K562 (cell line): Measurements from ENCODE around the gene DUOXA2. TPM values are rescaled to one million over a fixed set of nuclear protein-coding genes. Genes with fewer than 3 reads are reported as not detected.

Experiments
- FOXJ2 ChIP-seq: fragments of 200-800 bp; sonication (Bioruptor generic); IDR thresholded peaks from 2 replicates; pipeline ENCODE4 v1.6.1; 2016; ENCODE audit warnings: missing genetic modification characterization, missing compliant biosample characterization
- polyA plus RNA-seq, 8 experiments: library from polyadenylated mRNA; depleted of rRNA in 4 of 8; stranded (reverse) in 5 of 8; unstranded in 3 of 8; fragments of >200 nt; fragmentation: Nextera tagmentation in 2 of 8; fragmentation: Illumina TruSeq in 1 of 8; extraction: Ambion mirVana in 2 of 8; extraction: Trizol in 1 of 8; gene quantifications; 2 replicates each; pipeline versions ENCODE4 v1.2.1 to v1.2.3, GENCODE V29; 2011 to 2014; ENCODE audit warnings: inconsistent platforms in 1 of 8, missing spikeins in 1 of 8
- total RNA-seq, 7 experiments: library from RNA; depleted of rRNA in 6 of 7; stranded (reverse); fragments of >200 nt in 6 of 7; fragmentation: Illumina TruSeq in 2 of 7; extraction: Trizol in 2 of 7; gene quantifications; 2 replicates each; pipeline versions ENCODE4 v1.2.1 to v1.2.3, GENCODE V29; 2011 to 2021; ENCODE audit warnings: low replicate concordance in 1 of 7
- TF ChIP-seq, protein P1 (sequence below), 2 experiments: fragments of 450-650 bp; IDR thresholded peaks; 2 replicates each; pipeline ENCODE4 v1.6.1; 2016; ENCODE audit warnings: mild to moderate bottlenecking in 2 of 2, borderline replicate concordance in 1 of 2, low read depth in 1 of 2, moderate library complexity in 1 of 2

DUOXA2 gene
- total and polyA plus RNA-seq, 9 of the 15 experiments (the other 6 are each of a cell fraction or from before 2014, with no cell fraction given) = not detected

- TF ChIP-seq, protein P1, sequence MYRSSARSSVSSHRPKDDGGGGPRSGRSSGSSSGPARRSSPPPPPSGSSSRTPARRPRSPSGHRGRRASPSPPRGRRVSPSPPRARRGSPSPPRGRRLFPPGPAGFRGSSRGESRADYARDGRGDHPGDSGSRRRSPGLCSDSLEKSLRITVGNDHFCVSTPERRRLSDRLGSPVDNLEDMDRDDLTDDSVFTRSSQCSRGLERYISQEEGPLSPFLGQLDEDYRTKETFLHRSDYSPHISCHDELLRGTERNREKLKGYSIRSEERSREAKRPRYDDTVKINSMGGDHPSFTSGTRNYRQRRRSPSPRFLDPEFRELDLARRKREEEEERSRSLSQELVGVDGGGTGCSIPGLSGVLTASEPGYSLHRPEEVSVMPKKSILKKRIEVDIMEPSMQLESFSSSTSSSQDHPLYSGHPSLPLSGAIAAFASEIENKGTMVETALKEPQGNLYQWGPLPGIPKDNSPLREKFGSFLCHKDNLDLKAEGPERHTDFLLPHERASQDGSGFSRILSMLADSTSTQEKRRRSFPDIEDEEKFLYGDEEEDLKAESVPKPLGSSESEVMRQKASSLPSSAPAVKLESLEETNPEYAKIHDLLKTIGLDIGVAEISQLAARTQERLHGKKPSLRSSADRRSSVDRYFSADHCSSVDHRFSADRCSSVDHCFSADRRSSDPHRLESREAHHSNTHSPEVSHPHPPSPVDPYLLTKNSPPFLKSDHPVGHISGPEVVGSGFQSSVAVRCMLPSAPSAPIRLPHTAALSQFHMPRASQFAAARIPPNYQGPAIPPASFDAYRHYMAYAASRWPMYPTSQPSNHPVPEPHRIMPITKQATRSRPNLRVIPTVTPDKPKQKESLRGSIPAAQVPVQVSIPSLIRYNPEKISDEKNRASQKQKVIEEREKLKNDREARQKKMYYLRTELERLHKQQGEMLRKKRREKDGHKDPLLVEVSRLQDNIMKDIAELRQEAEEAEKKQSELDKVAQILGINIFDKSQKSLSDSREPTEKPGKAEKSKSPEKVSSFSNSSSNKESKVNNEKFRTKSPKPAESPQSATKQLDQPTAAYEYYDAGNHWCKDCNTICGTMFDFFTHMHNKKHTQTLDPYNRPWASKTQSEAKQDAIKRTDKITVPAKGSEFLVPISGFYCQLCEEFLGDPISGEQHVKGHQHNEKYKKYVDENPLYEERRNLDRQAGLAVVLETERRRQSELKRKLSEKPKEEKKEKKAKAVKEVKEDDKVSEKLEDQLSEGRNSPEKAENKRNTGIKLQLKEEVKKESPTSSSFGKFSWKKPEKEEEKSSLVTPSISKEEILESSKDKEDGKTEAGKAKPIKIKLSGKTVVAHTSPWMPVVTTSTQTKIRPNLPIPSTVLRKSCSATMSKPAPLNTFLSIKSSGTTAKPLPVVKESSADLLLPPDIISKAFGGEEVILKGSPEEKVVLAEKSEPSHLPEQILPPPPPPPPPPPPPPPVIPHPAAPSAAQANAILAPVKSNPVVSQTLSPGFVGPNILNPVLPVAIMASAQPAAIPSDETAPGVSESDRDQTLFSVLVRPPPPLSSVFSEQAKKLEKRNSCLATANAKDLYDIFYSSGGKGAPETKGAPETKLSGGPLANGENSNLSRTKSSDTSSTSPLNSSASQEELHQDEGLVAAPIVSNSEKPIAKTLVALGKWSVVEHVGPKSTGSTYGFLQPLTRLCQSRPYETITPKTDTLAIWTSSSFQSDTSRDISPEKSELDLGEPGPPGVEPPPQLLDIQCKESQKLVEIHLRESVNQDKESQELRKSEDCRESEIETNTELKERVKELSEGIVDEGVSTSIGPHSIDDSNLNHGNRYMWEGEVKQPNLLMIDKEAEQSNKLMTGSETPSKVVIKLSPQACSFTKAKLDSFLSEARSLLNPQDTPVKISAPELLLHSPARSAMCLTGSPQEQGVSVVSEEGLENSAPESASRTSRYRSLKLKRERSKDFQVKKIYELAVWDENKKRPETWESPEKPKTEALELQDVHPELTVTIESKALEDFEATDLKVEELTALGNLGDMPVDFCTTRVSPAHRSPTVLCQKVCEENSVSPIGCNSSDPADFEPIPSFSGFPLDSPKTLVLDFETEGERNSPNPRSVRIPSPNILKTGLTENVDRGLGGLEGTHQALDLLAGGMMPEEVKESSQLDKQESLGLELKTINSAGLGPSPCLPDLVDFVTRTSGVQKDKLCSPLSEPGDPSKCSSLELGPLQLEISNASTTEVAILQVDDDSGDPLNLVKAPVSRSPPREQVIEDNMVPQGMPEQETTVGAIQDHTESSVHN (IDR thresholded peaks at IDR 0.05; ENCODE audit: borderline replicate concordance in 1 of 2, low read depth in 1 of 2) = no peak
- TF ChIP-seq FOXJ2 (tag) = no peak
These were observed 19.8 kb upstream of the DUOXA2 start (continued) for GRCh38 chr15:45094358-45094730.
